GM12873 (cell line): Measurements from ENCODE around the gene KRTAP5-2.

ENCODE experiments used
- CTCF ChIP-seq: IDR thresholded peaks from 2 replicates; pipeline ENCODE4 v1.5.1; 2012; ENCODE audit warnings: low read depth, mild to moderate bottlenecking, moderate library complexity, low read length, control low read depth; ENCODE audit not compliant: insufficient read depth; ENCODE audit errors: missing control alignments

The KRTAP5-2 gene

GRCh38 chr11:1604181-1604580, 6.1 kb upstream of the KRTAP5-2 start:
- TF ChIP-seq CTCF = no peak

- TF ChIP-seq CTCF = no peak
Observed at GRCh38 chr11:1603629-1604028, 5.5 kb upstream of the KRTAP5-2 start.

GRCh38 chr11:1600626-1601025, 2.5 kb upstream of the KRTAP5-2 start:
- TF ChIP-seq CTCF = no peak

GRCh38 chr11:1598816-1599215, 722 bp upstream of the KRTAP5-2 start:
- no peak for TF ChIP-seq CTCF

- no peak for TF ChIP-seq CTCF
Observed at GRCh38 chr11:1597331-1597993, 632 bp downstream of the KRTAP5-2 start.

- TF ChIP-seq CTCF = no peak
Observed at GRCh38 chr11:1592628-1593027, 5.5 kb downstream of the KRTAP5-2 start.

- no peak for TF ChIP-seq CTCF
Observed at GRCh38 chr11:1589996-1590395, 8.1 kb downstream of the KRTAP5-2 start.
